ENCODE results near the gene HPRT1.
"Not testable (repeated sequence)": the region's sequence is repeated elsewhere in the genome, so short reads cannot be mapped to it uniquely, and the experiment has no call there.

HPRT1 gene, protein sequence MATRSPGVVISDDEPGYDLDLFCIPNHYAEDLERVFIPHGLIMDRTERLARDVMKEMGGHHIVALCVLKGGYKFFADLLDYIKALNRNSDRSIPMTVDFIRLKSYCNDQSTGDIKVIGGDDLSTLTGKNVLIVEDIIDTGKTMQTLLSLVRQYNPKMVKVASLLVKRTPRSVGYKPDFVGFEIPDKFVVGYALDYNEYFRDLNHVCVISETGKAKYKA

DNA sequence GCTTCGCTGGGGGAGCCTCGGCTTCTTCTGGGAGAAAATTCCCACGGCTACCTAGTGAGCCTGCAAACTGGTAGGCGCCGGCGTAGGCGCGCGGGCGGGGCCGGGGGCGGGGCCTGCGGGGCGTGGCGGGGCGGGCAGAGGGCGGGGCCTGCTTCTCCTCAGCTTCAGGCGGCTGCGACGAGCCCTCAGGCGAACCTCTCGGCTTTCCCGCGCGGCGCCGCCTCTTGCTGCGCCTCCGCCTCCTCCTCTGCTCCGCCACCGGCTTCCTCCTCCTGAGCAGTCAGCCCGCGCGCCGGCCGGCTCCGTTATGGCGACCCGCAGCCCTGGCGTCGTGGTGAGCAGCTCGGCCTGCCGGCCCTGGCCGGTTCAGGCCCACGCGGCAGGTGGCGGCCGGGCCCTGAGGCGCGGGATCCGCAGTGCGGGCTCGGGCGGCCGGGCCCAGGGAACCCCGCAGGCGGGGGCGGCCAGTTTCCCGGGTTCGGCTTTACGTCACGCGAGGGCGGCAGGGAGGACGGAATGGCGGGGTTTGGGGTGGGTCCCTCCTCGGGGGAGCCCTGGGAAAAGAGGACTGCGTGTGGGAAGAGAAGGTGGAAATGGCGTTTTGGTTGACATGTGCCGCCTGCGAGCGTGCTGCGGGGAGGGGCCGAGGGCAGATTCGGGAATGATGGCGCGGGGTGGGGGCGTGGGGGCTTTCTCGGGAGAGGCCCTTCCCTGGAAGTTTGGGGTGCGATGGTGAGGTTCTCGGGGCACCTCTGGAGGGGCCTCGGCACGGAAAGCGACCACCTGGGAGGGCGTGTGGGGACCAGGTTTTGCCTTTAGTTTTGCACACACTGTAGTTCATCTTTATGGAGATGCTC lies at the start of gene HPRT1:
TSS of gene HPRT1 (plus strand) at position 161 of the 857 bp plus-strand sequence. CDS start at position 308, 147 bp downstream.
- peak; percentile 83 for DNase-seq

- no peak for DNase-seq
Observed at GRCh38 chrX:134416087-134416486, 43.9 kb upstream of the HPRT1 start.

DNA sequence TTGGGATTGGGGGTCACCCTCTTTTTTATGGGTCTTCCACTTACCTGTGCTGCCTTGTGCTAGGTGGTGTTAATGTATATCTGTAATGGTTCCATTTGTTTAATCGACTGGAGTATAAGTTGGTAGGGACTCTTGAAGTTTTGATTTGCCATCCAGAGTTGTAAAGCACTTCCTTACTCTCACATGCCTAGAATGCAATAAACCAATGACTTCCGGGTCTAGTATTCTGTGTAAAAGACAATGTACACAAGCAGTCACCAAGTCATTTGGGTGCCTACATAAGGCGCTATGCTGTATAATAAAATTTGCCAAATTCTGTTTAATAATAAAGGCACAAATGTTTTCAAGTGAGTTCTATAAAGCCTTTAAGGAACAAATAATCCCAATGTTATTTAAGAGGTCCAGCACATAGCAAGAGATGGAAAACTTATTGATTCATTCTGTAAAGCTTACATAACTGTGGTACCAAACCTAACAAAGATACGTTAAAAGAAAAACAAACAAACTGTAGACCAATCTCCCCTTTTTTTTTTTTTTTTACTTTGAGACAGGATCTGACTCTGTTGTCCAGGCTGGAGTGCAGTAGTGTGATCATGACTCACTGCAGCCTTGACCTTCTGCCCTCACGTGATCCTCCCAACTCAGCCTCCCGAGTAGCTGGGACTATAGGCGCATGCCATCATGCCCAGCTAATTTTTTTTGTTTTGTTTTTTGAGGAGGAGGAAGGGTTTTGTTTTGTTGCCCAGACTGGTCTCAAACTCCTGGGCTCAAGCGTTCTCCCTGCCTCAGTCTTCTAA lies 41.5 kb upstream of the HPRT1 start:
- DNase-seq: no peak

GRCh38 chrX:134419784-134420183 lies 40.2 kb upstream of the HPRT1 start:
- DNase-seq: no peak

DNA sequence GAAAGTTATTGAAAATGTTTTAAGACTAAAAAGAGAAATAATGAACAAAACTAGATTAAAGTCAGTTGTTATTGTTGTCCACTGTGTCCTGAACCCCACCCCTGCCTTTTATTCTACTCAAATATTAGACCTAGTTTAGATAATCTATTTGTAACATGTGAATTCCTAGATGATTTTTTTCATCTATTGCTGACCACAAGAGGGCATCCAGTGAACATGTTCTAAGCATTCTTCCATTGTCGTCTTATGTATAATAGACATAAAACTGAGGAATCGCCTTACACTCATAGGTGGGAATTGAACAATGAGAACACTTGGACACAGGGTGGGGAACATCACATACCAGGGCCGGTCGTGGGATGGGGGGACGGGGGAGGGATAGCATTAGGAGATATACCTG lies 36.4 kb upstream of the HPRT1 start:
- DNase-seq: peak; percentile 18

DNA sequence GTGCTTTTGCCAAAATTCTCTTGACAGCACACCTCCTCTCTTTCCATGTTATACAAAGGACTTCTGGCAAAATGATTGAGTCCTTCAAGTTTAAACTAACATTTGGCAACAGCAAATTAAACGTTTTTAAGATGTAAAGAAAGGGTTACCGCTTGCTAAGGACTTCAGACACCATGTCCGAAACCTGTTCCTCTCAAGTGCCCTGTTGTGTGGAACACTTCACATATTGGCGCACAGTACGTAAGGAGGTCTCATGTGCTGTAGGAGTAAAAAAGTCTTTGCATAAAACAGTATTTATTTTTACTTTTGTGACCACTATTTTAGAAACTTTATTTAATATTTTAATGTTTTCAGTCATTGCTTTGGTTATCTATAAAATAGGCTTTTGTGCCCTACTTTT lies 33.7 kb upstream of the HPRT1 start:
- no peak for DNase-seq

DNA sequence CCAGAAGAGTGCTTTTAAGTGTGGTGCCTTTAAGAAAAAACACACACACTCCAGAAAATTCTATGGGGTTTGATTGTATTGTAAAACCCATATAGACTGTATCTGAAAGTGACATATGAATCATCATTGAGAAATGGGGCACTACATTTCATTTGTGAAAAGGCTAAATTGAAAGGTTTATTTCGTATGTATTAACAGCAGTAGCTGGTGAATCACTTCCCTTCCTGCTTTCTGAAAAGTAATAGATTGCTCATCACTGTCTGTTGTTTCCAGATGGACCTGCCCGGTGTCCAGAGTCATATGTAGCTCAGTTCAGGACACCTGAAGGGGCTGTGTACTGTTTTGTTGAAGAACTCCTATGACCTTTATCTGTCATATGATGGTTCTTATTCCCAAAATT lies 28.1 kb upstream of the HPRT1 start:
- no peak for DNase-seq

DNA sequence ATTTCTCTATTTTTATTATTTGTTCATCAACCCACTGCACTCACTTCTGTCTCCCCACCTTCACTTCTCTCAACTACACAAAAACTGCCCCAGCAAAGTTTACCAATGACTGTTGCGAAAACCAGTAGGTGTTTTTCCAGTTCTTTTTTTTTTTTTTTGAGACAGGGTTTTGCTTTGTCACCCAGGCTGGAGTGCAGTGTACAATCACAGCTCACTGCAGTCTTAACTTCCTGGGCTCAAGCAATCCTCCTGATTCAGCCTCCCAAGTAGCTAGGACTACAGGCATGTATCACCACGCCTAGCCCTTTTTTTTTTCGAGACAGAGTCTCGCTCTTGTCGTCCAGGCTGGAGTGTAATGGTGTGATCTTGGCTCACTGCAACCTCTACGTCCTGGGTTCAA lies 24.1 kb upstream of the HPRT1 start:
- no peak for DNase-seq

GRCh38 chrX:134443020-134443419 lies 16.9 kb upstream of the HPRT1 start:
- DNase-seq: peak; percentile 2

GRCh38 chrX:134443461-134443860 lies 16.5 kb upstream of the HPRT1 start:
- DNase-seq: no peak

GRCh38 chrX:134444681-134445080 lies 15.3 kb upstream of the HPRT1 start:
- DNase-seq: no peak

- DNase-seq: no peak
Observed at GRCh38 chrX:134452596-134452995, 7.4 kb upstream of the HPRT1 start.

DNA sequence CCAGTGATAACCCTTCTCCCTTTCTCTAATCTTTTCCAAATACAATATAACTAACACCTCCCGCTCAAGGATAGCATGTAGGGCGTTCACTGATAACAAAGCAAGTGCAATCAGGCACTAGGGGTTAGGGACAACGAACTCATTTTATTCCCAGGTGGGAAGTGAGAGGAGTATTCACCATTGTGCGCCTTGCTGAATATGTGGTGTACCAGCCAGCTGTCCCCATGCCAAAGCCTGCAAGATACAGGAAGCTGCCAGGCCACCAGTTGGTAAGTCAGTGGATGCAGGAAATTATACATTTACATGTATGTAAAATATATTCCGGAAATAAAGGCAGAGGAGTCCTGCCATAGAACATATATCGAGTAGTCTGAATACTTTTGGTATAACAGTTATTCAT lies 6.3 kb upstream of the HPRT1 start:
- no peak for DNase-seq

DNA sequence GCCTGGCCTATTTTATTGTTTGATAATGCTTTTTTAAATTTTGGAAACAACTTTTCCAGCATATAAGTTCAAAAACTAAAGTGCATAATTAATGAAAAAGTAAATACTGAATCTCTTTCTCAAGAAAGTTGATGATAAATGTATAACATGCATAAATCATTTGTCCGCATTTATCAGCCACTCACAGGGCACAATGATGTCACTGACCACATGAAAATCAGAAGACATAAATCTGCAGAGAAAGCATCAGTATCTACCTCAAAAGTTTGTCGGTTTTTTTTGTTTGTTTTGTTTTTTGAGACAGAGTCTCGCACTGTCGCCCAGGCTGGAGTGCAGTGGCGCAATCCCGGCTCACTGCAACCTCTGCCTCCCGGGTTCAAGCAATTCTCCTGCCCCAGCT lies 5.5 kb upstream of the HPRT1 start:
- no peak for DNase-seq

DNA sequence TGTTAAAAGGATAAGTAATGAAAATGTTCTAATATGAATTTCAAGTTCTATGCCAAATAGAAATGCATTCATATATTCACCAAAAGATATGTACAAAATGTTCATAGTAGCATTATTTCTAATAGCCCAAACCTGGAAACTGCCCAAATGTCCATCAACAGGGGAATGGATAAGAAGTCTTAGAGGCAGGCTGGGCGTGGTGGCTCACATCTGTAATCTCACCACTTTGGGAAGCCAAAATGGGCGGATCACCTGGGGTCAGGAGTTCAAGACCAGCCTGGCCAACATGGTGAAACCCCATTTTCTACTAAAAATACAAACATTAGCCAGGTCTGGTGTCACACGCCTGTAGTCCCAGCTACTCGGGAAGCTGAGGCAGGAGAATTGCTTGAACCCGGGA lies 2.3 kb upstream of the HPRT1 start:
- no peak for DNase-seq

DNA sequence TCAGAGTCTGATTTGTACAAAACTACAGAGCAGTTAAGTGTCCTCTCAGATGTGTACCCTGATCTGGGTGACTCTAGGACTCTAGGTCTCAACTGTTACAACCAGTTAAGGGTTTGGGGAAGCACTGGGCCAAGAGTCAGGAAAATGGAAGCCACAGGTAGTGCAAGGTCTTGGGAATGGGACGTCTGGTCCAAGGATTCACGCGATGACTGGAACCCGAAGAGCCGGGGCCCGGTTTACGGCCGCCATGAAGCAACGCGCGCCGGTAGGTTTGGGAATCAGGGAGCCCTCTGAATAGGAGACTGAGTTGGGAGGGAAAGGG lies 321 bp upstream of the HPRT1 start:
- DNase-seq: no peak

DNA sequence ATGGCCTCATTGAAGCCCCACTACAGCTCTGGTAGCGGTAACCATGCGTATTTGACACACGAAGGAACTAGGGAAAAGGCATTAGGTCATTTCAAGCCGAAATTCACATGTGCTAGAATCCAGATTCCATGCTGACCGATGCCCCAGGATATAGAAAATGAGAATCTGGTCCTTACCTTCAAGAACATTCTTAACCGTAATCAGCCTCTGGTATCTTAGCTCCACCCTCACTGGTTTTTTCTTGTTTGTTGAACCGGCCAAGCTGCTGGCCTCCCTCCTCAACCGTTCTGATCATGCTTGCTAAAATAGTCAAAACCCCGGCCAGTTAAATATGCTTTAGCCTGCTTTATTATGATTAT lies 876 bp downstream of the HPRT1 start:
- DNase-seq: peak; percentile 44

- DNase-seq: no peak
Observed at GRCh38 chrX:134461437-134461836, 1.5 kb downstream of the HPRT1 start.

- DNase-seq: no peak
Observed at GRCh38 chrX:134462927-134463326, 3.0 kb downstream of the HPRT1 start.

GRCh38 chrX:134464453-134464852 lies 4.5 kb downstream of the HPRT1 start:
- DNase-seq: not testable (repeated sequence)

DNA sequence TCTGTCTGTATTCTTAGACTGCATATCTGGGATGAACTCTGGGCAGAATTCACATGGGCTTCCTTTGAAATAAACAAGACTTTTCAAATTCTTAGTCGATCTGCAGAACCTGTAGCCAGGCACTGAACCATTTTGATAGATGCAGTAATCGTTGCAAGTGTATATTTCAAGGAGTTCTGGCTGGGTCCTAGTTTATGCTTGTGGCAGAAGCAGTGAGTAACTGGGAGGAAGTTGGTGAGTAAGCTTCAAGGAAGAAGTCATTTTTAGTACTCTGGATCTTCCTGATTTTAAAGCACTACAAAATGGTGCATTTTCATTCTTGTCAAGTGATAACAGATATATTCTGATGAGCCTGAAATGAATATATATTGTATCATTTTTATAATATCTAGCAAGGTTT lies 9.5 kb downstream of the HPRT1 start:
- DNase-seq: no peak

- no peak for DNase-seq
Observed at GRCh38 chrX:134470013-134470412, 10.0 kb downstream of the HPRT1 start.

DNA sequence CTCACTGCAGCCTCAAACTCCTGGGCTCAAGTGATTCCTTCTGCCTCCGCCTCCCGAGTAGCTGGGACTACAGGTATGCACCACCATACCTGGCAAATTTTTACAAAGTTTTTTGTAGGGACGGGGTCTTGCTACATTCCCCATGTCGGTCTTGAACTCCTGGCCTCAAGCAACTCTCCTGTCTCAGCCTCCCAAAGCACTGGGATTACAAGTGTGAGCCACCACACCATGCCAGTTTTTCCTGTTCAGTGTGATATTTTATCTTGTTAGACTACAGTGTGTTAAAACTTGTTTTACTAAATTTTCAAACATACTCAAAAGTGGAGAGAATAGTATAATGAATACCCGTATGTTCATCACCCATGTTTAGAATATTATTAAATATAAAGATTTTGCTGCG lies 12.1 kb downstream of the HPRT1 start:
- no peak for DNase-seq

DNA sequence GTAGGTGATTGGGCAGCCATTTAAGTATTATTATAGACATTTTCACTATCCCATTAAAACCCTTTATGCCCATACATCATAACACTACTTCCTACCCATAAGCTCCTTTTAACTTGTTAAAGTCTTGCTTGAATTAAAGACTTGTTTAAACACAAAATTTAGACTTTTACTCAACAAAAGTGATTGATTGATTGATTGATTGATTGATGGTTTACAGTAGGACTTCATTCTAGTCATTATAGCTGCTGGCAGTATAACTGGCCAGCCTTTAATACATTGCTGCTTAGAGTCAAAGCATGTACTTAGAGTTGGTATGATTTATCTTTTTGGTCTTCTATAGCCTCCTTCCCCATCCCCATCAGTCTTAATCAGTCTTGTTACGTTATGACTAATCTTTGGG lies 16.3 kb downstream of the HPRT1 start:
- no peak for DNase-seq

Measured in eye (tissue), 1 donor.